ENCODE measurements around the gene ALDH1A2. TPM values are rescaled to one million over a fixed set of nuclear protein-coding genes. Genes with fewer than 3 reads are reported as not detected.

ALDH1A2 gene
- total RNA-seq, 2 donors from 2014 or later = not detected

DNA sequence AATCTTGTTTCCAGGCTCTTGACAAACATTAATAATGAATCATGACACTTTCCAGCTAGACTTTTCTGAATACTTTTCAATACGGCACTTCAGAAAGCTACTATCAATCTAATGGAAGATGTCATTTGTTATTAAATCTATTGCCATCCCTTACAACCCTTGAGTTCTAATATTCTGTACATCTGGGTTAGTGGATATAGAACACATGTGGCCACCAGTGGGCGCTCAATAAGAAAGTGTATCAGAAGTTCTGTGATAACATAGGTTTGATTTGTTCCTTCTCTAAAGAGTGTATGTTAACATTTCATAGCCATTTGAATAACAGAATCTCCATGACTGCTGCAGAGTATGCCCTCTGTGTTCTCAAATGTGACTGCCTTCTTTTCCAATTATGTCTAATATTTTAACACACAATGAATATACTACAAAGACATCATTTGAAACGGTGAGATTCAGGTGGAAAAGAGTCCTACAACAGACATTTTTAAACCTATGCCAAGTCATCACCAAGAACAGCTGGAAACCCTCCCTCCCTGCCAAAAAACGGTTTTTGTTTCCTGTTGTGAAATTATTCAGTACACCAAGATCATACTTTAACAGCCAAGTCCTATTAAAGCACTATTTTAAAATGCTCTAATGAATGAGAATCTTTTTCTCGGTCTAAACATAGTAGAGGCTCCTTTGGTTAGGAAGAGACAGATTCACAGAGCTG lies 22.2 kb downstream of the ALDH1A2 start:
- WGBS, 2 experiments (ENCODE audit: insufficient coverage in 1 of 2, insufficient read length in 1 of 2) = 56 to 67% methylated on average over 2 to 5 of the region's 5 CpGs
- TF ChIP-seq CTCF (conservative IDR thresholded peaks at IDR 0.05) = peak; percentile 77
- peaks cover 8% of the 10 kb centered on the region for H3K9me3 Mint-ChIP-seq
- H3K36me3 Mint-ChIP-seq (ENCODE audit: low read depth) = no peaks in the 10 kb centered on the region
- DNase-seq = peak; percentile 58
- no peaks in the 10 kb centered on the region for H3K9me3 ChIP-seq (ENCODE audit: control insufficient read depth, low read length)
- no peak overlapping the region for H3K27ac ChIP-seq (ENCODE audit: low read depth, low read length)
- no peak overlapping the region for H3K4me3 Mint-ChIP-seq
- H3K9ac ChIP-seq (ENCODE audit: extremely low read depth, low read length, poor library complexity, severe bottlenecking) = no peak overlapping the region
- no peak overlapping the region for H3K4me3 ChIP-seq (ENCODE audit: low read length)
- H3K27me3 Mint-ChIP-seq (ENCODE audit: insufficient read depth) = peaks cover 72% of the 10 kb centered on the region
- H3K4me1 Mint-ChIP-seq = no peaks in the 10 kb centered on the region
- H3K27ac Mint-ChIP-seq = no peak overlapping the region
- peaks cover 37% of the 10 kb centered on the region for H3K27me3 ChIP-seq (ENCODE audit: control insufficient read depth, insufficient read depth, low read length, poor library complexity, severe bottlenecking)
- H3K4me1 ChIP-seq (ENCODE audit: control insufficient read depth, insufficient read depth, low read length) = no peaks in the 10 kb centered on the region
- H3K36me3 ChIP-seq (ENCODE audit: control insufficient read depth, insufficient read depth, low read length) = no peaks in the 10 kb centered on the region

DNA sequence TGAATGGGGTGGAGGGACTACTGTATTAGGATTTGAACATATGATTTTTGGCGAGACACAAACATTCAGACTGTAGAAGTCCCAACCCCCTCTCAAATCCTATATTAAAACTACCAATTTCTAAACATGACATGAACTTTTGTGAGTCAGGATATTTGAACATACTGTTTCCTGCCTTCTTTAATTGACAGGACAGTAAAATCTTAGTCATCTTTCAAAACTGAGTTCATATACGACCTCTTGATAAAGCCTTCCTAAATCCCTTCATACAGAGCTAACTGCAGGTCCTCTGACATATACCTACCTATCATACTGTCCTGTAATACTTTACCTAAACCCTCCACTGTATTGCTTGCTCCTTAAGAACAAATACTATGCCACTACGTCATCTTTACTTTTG lies 23.5 kb downstream of the ALDH1A2 start:
- Mint-ChIP-seq H3K9me3 (peaks cover 8% of the 10 kb centered on the region), H3K27ac (no peak overlapping the region), H3K36me3 (ENCODE audit: low read depth) (no peaks in the 10 kb centered on the region), H3K27me3 (ENCODE audit: insufficient read depth) (peaks cover 60% of the 10 kb centered on the region), H3K4me3 (no peak overlapping the region), H3K4me1 (peaks cover 4% of the 10 kb centered on the region)
- Histone ChIP-seq H3K36me3 (ENCODE audit: control insufficient read depth, insufficient read depth, low read length) (no peaks in the 10 kb centered on the region), H3K27ac (ENCODE audit: low read depth, low read length) (no peak overlapping the region), H3K27me3 (ENCODE audit: control insufficient read depth, insufficient read depth, low read length, poor library complexity, severe bottlenecking) (peaks cover 25% of the 10 kb centered on the region), H3K9me3 (ENCODE audit: control insufficient read depth, low read length) (no peaks in the 10 kb centered on the region), H3K4me3 (ENCODE audit: low read length) (no peak overlapping the region), H3K9ac (ENCODE audit: extremely low read depth, low read length, poor library complexity, severe bottlenecking) (no peak overlapping the region), H3K4me1 (ENCODE audit: control insufficient read depth, insufficient read depth, low read length) (no peaks in the 10 kb centered on the region)
- WGBS, 2 experiments (ENCODE audit: insufficient coverage in 1 of 2, insufficient read length in 1 of 2) = 64 to 81% methylated on average over 1 to 3 of the region's 3 CpGs
- no peak for DNase-seq
- TF ChIP-seq CTCF (conservative IDR thresholded peaks at IDR 0.05) = no peak

DNA sequence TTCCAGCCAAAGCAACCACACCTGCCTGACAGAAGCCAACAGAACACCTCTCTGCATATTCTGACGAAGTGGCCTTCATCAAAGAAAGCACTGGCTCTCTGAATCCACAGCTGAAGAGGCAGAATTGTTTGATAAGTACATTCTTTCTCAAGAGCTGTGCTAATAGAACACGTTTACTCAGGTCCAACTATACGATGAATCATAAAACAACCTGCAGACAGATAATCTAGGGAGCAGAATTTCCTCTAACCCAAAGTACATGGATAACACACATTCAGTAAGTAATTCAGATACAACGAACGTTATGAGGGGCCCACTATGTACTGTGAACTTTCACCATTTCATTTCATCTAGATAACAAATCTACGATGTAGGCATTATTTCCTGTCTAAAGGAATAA lies 25.4 kb downstream of the ALDH1A2 start:
- WGBS, 2 experiments (ENCODE audit: insufficient coverage in 1 of 2, insufficient read length in 1 of 2) = 89 to 90% methylated on average over 4 to 6 of the region's 6 CpGs
- H3K4me1 Mint-ChIP-seq = peaks cover 4% of the 10 kb centered on the region
- Histone ChIP-seq H3K9me3 (ENCODE audit: control insufficient read depth, low read length) (no peaks in the 10 kb centered on the region), H3K36me3 (ENCODE audit: control insufficient read depth, insufficient read depth, low read length) (no peaks in the 10 kb centered on the region), H3K27me3 (ENCODE audit: control insufficient read depth, insufficient read depth, low read length, poor library complexity, severe bottlenecking) (peaks cover 14% of the 10 kb centered on the region), H3K4me1 (ENCODE audit: control insufficient read depth, insufficient read depth, low read length) (no peaks in the 10 kb centered on the region), H3K9ac (ENCODE audit: extremely low read depth, low read length, poor library complexity, severe bottlenecking) (no peak overlapping the region), H3K27ac (ENCODE audit: low read depth, low read length) (no peak overlapping the region), H3K4me3 (ENCODE audit: low read length) (no peak overlapping the region)
- no peak for TF ChIP-seq CTCF (conservative IDR thresholded peaks at IDR 0.05)
- peaks cover 4% of the 10 kb centered on the region for H3K9me3 Mint-ChIP-seq
- no peaks in the 10 kb centered on the region for H3K36me3 Mint-ChIP-seq (ENCODE audit: low read depth)
- H3K27me3 Mint-ChIP-seq (ENCODE audit: insufficient read depth) = peaks cover 42% of the 10 kb centered on the region
- no peak for DNase-seq
- H3K27ac Mint-ChIP-seq = no peak overlapping the region
- no peak overlapping the region for H3K4me3 Mint-ChIP-seq
